22Rv1 (cell line): Measurements from ENCODE around the gene TJP3.

Experiments used
- ZFX ChIP-seq: fragments of 450-650 bp; IDR thresholded peaks from 2 replicates; pipeline ENCODE4 v1.6.1; 2017; ENCODE audit warnings: antibody characterized with exemption, borderline replicate concordance
- TF ChIP-seq, protein P1 (sequence below): fragments of 450-650 bp; IDR thresholded peaks from 2 replicates; pipeline ENCODE4 v1.5.1; 2017; ENCODE audit warnings: mild to moderate bottlenecking

DNA sequence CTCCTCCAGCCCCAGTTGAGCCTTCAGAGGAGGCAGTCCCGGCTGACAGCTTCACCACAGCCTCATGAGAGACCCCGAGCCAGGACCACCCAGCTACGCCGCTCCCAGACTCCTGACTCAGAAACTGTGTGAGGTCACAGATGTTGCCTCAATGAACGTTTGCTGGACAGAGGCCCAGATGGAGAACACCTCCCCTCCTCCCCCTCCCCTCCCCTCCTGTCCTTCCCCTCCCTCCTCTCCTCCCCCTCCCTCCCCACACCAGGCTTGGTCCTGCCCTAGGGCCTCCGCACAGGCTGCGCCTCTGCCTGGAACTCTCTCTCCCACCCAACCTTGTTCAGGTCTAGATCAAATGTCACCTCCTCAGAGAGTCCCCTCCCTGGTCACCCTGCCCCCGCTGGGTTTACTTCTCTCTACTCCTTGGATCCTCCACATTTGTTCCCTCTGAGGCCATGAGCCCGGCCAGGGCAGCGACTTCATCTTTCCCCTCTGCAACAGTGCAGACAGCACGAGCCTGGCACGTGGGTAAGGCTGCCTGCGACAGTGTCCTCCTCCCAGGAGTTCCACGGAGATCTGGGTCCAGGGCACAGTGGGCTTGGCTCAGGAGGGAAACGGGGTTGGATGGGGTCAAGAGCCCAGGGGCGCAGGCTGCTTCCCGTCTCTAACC lies 25.3 kb upstream of the TJP3 start:
- TF ChIP-seq, protein P1, sequence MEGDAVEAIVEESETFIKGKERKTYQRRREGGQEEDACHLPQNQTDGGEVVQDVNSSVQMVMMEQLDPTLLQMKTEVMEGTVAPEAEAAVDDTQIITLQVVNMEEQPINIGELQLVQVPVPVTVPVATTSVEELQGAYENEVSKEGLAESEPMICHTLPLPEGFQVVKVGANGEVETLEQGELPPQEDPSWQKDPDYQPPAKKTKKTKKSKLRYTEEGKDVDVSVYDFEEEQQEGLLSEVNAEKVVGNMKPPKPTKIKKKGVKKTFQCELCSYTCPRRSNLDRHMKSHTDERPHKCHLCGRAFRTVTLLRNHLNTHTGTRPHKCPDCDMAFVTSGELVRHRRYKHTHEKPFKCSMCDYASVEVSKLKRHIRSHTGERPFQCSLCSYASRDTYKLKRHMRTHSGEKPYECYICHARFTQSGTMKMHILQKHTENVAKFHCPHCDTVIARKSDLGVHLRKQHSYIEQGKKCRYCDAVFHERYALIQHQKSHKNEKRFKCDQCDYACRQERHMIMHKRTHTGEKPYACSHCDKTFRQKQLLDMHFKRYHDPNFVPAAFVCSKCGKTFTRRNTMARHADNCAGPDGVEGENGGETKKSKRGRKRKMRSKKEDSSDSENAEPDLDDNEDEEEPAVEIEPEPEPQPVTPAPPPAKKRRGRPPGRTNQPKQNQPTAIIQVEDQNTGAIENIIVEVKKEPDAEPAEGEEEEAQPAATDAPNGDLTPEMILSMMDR = no peak
- no peak for TF ChIP-seq ZFX
